ENCODE measurements around the gene STX4. TPM values are rescaled to one million over a fixed set of nuclear protein-coding genes. Genes with fewer than 3 reads are reported as not detected.
"Not testable (repeated sequence)": the region's sequence is repeated elsewhere in the genome, so short reads cannot be mapped to it uniquely, and the experiment has no call there.

STX4 gene
- total and polyA plus RNA-seq, 9 of the 15 experiments (the other 6 are each of a cell fraction or from before 2014, with no cell fraction given): 3.2 to 48.0 (median 21.5) TPM

- in situ Hi-C loops (cut with MboI); H3K36me3 ChIP-seq (ENCODE audit: control insufficient read depth, insufficient read depth, low read length); BruUV-seq (replicated peaks); H3K79me2 ChIP-seq (ENCODE audit: control insufficient read depth, insufficient read depth, low read length); H3K4me3 ChIP-seq; H3K27me3 ChIP-seq (ENCODE audit: control insufficient read depth in 2 of 2, insufficient read depth in 2 of 2, low read length in 2 of 2); POLR2A ChIA-PET; CTCF ChIA-PET (ENCODE audit: low intra/inter-chr PET ratio); H3K27ac ChIP-seq (ENCODE audit: extremely low read depth, low read depth, low read length); FAIRE-seq; H3K9me3 ChIP-seq (replicated peaks; ENCODE audit: control insufficient read depth, insufficient read depth, low read depth, low read length); H3K9me1 ChIP-seq (ENCODE audit: control insufficient read depth, insufficient read depth, low read length); H3K9ac ChIP-seq (ENCODE audit: insufficient read depth in 1 of 2, low read depth in 2 of 2, low read length in 2 of 2); H4K20me1 ChIP-seq (replicated peaks; ENCODE audit: control insufficient read depth, insufficient read depth, low read length): not testable (repeated sequence)
- peak overlapping the region; percentile 43; the same call in 1 of the 2 replicates for H3K4me2 ChIP-seq (ENCODE audit: insufficient read depth, low read length)
- intact Hi-C loops (cut with micrococcal nuclease): loop anchor here (2.0 kb wide), 1 partner anchor 33 kb away; the partner anchor contains the start of gene HSD3B7
- H2AFZ ChIP-seq (ENCODE audit: low read depth, low read length): 0 out of 2 replicates have a peak overlapping the region, but pooled peaks have one; percentile 7
- DNase-seq (ENCODE audit: extremely low read depth in 1 of 4, low spot score in 3 of 4) (peak in 1 of 4 experiments; percentile 49), ATAC-seq (peak; percentile 71)
- WGBS (ENCODE audit: insufficient coverage, low coverage, missing lambda C conversion rate): 46% methylated on average over 8 of the region's 10 CpGs
- TF ChIP-seq TAL1 (IDR thresholded peaks at IDR 0.05) (peak; percentile 74), NCOR1 (IDR thresholded peaks at IDR 0.05) (peak; percentile 18; the same call in 1 of the 2 replicates), DPF2 (IDR thresholded peaks at IDR 0.05) (peak; percentile 66), MTA2 (IDR thresholded peaks at IDR 0.05; ENCODE audit: low read depth) (peak; percentile 43; the same call in 1 of the 2 replicates), TRIM24 (IDR thresholded peaks at IDR 0.05) (0 out of 4 replicates have a peak, but pooled peaks of 1 of the 2 experiments have one; percentile 34), CBFA2T2 (conservative IDR thresholded peaks at IDR 0.05) (peak; percentile 60), SMARCA4 (IDR thresholded peaks at IDR 0.05) (peak; percentile 62; the same call in 1 of the 2 replicates), CBFA2T3 (IDR thresholded peaks at IDR 0.05) (peak; percentile 80), TCF3 (CRISPR knock-in tag; IDR thresholded peaks at IDR 0.05) (peak; percentile 69), ARID1B (IDR thresholded peaks at IDR 0.05) (peak; percentile 84)
- H3K4me1 ChIP-seq (replicated peaks in 1 of 2; ENCODE audit: control insufficient read depth in 2 of 2, insufficient read depth in 2 of 2, low read length in 2 of 2): peaks cover 2 to 13% of the 10 kb centered on the region in 2 experiments; a peak in 3 of 5 replicates
These were observed 15.6 kb upstream of the STX4 start for GRCh38 chr16:31017756-31018155.

All from K562 (cell line).